Kidney (tissue), 14 donors: Measurements from ENCODE around the gene SLC6A3. TPM values are rescaled to one million over a fixed set of nuclear protein-coding genes. Genes with fewer than 3 reads are reported as not detected.

Experiments
- DNase-seq, 5 donors: peaks; one replicate each; pipeline ENCODE4 v3.0.0-alpha.2; 2013 to 2020
- FAIRE-seq: peaks from 2 replicates; lab custom pipeline; 2012; peaks lifted over from hg19 to GRCh38; lab: Jason Lieb, UNC
- H3K27ac ChIP-seq, 2 donors: one replicate each; pipeline ENCODE4 v1.7.0; 2013; ENCODE audit warnings: low read depth in 2 of 2, low read length in 2 of 2, inconsistent platforms in 1 of 2
- H3K27me3 ChIP-seq: one replicate; pipeline ENCODE4 v1.7.1; 2013; ENCODE audit warnings: low read length, inconsistent platforms; ENCODE audit not compliant: control insufficient read depth, insufficient read depth
- H3K36me3 ChIP-seq, 3 donors: one replicate each; pipeline versions ENCODE4 v1.7.0 to v1.7.1; 2013; ENCODE audit warnings: low read length in 3 of 3, control low read depth in 1 of 3, inconsistent platforms in 1 of 3; ENCODE audit not compliant: insufficient read depth in 3 of 3, control insufficient read depth in 2 of 3
- H3K4me1 ChIP-seq, 3 donors: one replicate each; pipeline versions ENCODE4 v1.7.0 to v1.7.1; 2013; ENCODE audit warnings: low read length in 3 of 3, inconsistent platforms in 1 of 3, low read depth in 1 of 3; ENCODE audit not compliant: control insufficient read depth in 2 of 3, insufficient read depth in 2 of 3
- H3K4me3 ChIP-seq, 3 donors: one replicate each; pipeline versions ENCODE4 v1.7.0 to v1.8.1; 2013; ENCODE audit warnings: low read length in 3 of 3, control low read depth in 1 of 3, inconsistent platforms in 1 of 3
- H3K9ac ChIP-seq, 3 donors: one replicate each; pipeline versions ENCODE4 v1.7.0 to v1.7.1; 2013; ENCODE audit warnings: low read length in 3 of 3, control low read depth in 1 of 3, inconsistent platforms in 1 of 3
- H3K9me3 ChIP-seq, 3 donors: one replicate each; pipeline versions ENCODE4 v1.7.0 to v1.7.1; 2013; ENCODE audit warnings: low read length in 3 of 3, control low read depth in 1 of 3, inconsistent platforms in 1 of 3; ENCODE audit not compliant: control insufficient read depth in 2 of 3, insufficient read depth in 1 of 3
- CTCF ChIP-seq: IDR thresholded peaks from 3 replicates; pipeline ENCODE4 v1.5.1; 2012; ENCODE audit warnings: mild to moderate bottlenecking, moderate library complexity, borderline replicate concordance; ENCODE audit not compliant: insufficient read depth; ENCODE audit errors: extremely low read depth
- intact Hi-C: fragments of 100-400 bp; cut with DNase I; formaldehyde crosslinking; loops from one replicate; pipeline ENCODE4 v1.11.1; 2022
- polyA plus RNA-seq: library from polyadenylated mRNA; stranded (reverse); fragments of 350-450 nt; fragmentation: Illumina TruSeq; extraction: RNeasy Lipid Tissue Mini Kit (QIAGEN cat#74804); gene quantifications from one replicate; pipeline ENCODE4 v1.2.3, GENCODE V29; 2014; ENCODE audit warnings: low read depth, low replicate concordance; ENCODE audit not compliant: insufficient read depth
- total RNA-seq: library from RNA; stranded (reverse); fragmentation: NEBNext Ultra II Directional; extraction: Animal tissue kit (Norgen Biotek cat#: 25700); gene quantifications from one replicate; pipeline ENCODE4 v1.2.1, GENCODE V29; 2021
- donor health status: control.
- donor health status: control.
- donor health status: control.
- donor health status: control.
- donor health status: control.
- donor health status: DM: yes; HTN: yes; CAD: no.
- donor health status: Normal renal cell carcinoma (clear cell type).

SLC6A3 gene
- total and polyA plus RNA-seq, 2 donors from 2014 or later: 0.09 to 0.54 TPM

- TF ChIP-seq CTCF: no peak
- Histone ChIP-seq H3K36me3 (no peaks in the 10 kb centered on the region), H3K9me3 (peaks cover 0 to 3% (median 0%) of the 10 kb centered on the region in 3 donors), H3K27ac (no peak overlapping the region), H3K9ac (no peak overlapping the region), H3K4me3 (no peak overlapping the region), H3K4me1 (no peaks in the 10 kb centered on the region), H3K27me3 (no peaks in the 10 kb centered on the region)
- intact Hi-C loops: no loop called here
- FAIRE-seq (no peak), DNase-seq (peak in 1 of 5 donors; percentile 70)
Measured at GRCh38 chr5:1421521-1422341, 23.5 kb downstream of the SLC6A3 start.

- no peak for TF ChIP-seq CTCF
- Histone ChIP-seq H3K36me3 (no peaks in the 10 kb centered on the region), H3K9ac (no peak overlapping the region), H3K4me3 (no peak overlapping the region), H3K27me3 (no peaks in the 10 kb centered on the region), H3K9me3 (no peaks in the 10 kb centered on the region), H3K4me1 (no peaks in the 10 kb centered on the region), H3K27ac (no peak overlapping the region)
- intact Hi-C loops: no loop called here
- FAIRE-seq (no peak), DNase-seq (peak in 1 of 5 donors; percentile 57)
Measured at GRCh38 chr5:1420211-1421195, 24.7 kb downstream of the SLC6A3 start.

GRCh38 chr5:1419476-1420210 lies 25.6 kb downstream of the SLC6A3 start:
- no peaks in the 10 kb centered on the region for H3K27me3 ChIP-seq
- no peak overlapping the region for H3K4me3 ChIP-seq
- DNase-seq (peak in 1 of 5 donors; percentile 48), FAIRE-seq (no peak)
- H3K4me1 ChIP-seq: no peaks in the 10 kb centered on the region
- no peak for TF ChIP-seq CTCF
- H3K27ac ChIP-seq: no peak overlapping the region
- intact Hi-C loops: no loop called here
- H3K9me3 ChIP-seq: no peaks in the 10 kb centered on the region
- H3K9ac ChIP-seq: no peak overlapping the region
- no peaks in the 10 kb centered on the region for H3K36me3 ChIP-seq
